OCI-LY1 (cell line): ENCODE measurements around the gene DHH.
A peak's percentile ranks its signal among the peaks of the same experiment; 100 is the strongest.

Experiments used
- H2AFZ ChIP-seq: fragments of 200-600 bp; sonication (generic), shearing (Covaris generic); 2 replicates; pipeline ENCODE4 v1.6.0; 2014; ENCODE audit warnings: antibody characterized with exemption, mild to moderate bottlenecking, low read length
- H3F3A ChIP-seq: fragments of 200-600 bp; sonication (generic), shearing (Covaris generic); 2 replicates; pipeline ENCODE4 v1.6.0; 2014; ENCODE audit warnings: mild to moderate bottlenecking, antibody characterized with exemption, low read length, moderate library complexity; ENCODE audit not compliant: insufficient read depth
- H3K27ac ChIP-seq: fragments of 200-600 bp; sonication (generic); 2 replicates; pipeline ENCODE4 v1.5.1; 2014; ENCODE audit warnings: low read length, mixed run types, mild to moderate bottlenecking, low read depth; ENCODE audit not compliant: poor library complexity, severe bottlenecking
- H3K27me3 ChIP-seq: fragments of 200-600 bp; sonication (generic); 2 replicates; pipeline ENCODE4 v1.6.0; 2014; ENCODE audit warnings: antibody characterized with exemption, mild to moderate bottlenecking, low read length, moderate library complexity; ENCODE audit not compliant: insufficient read depth
- H3K36me3 ChIP-seq: fragments of 200-600 bp; sonication (generic); 2 replicates; pipeline ENCODE4 v1.6.1; 2014; ENCODE audit warnings: mild to moderate bottlenecking, antibody characterized with exemption, low read length, moderate library complexity, mixed read lengths; ENCODE audit not compliant: insufficient read depth
- H3K4me1 ChIP-seq: fragments of 200-600 bp; sonication (generic); 2 replicates; pipeline ENCODE4 v1.5.1; 2014; ENCODE audit warnings: mild to moderate bottlenecking, low read length, moderate library complexity; ENCODE audit not compliant: insufficient read depth, severe bottlenecking
- H3K4me2 ChIP-seq: fragments of 200-600 bp; sonication (generic), shearing (Covaris generic); 2 replicates; pipeline ENCODE4 v1.6.1; 2014; ENCODE audit warnings: low read length
- H3K4me3 ChIP-seq: fragments of 200-600 bp; sonication (generic); 2 replicates; pipeline ENCODE4 v1.5.1; 2014; ENCODE audit warnings: low read length, low read depth, mild to moderate bottlenecking, mixed read lengths; ENCODE audit not compliant: poor library complexity, severe bottlenecking
- H3K79me2 ChIP-seq: fragments of 200-600 bp; shearing (Covaris generic); 2 replicates; pipeline ENCODE4 v1.6.1; 2016; ENCODE audit warnings: mixed run types, low read length, mixed read lengths; ENCODE audit not compliant: insufficient read depth
- H3K9ac ChIP-seq: fragments of 200-600 bp; sonication (generic), shearing (Covaris generic); 2 replicates; pipeline ENCODE4 v1.6.1; 2014; ENCODE audit warnings: mild to moderate bottlenecking, low read length, mixed read lengths
- H3K9me2 ChIP-seq: fragments of 200-600 bp; sonication (generic), shearing (Covaris generic); 2 replicates; pipeline ENCODE4 v1.6.1; 2014; ENCODE audit warnings: low read depth, mild to moderate bottlenecking, low read length, mixed read lengths
- H3K9me3 ChIP-seq: fragments of 200-600 bp; shearing (Covaris generic); 2 replicates; pipeline ENCODE4 v1.6.1; 2014; ENCODE audit warnings: low read length, mixed read lengths
- H4K20me1 ChIP-seq: fragments of 200-600 bp; sonication (generic), shearing (Covaris generic); 2 replicates; pipeline ENCODE4 v1.6.0; 2016; ENCODE audit warnings: mild to moderate bottlenecking, low read length; ENCODE audit not compliant: insufficient read depth
- CTCF ChIP-seq: fragments of 200-600 bp; sonication (generic), shearing (Covaris generic); IDR thresholded peaks from 2 replicates; pipeline ENCODE4 v1.5.1; 2017; ENCODE audit warnings: mild to moderate bottlenecking, antibody characterized with exemption, low read length, moderate library complexity, mixed read lengths
- EZH2 ChIP-seq: fragments of 200-600 bp; sonication (generic), shearing (Covaris generic); IDR thresholded peaks from 2 replicates; pipeline ENCODE4 v1.8.0; 2017; ENCODE audit warnings: borderline replicate concordance, mixed run types, mild to moderate bottlenecking, antibody characterized with exemption, low read length, moderate library complexity, mixed read lengths

The DHH gene

GRCh38 chr12:49126852-49127763 lies 32.5 kb upstream of the DHH start:
- H3K27me3 ChIP-seq: no peaks in the 10 kb centered on the region
- peaks cover 44% of the 10 kb centered on the region for H3K36me3 ChIP-seq
- H3K27ac ChIP-seq: no peak overlapping the region
- TF ChIP-seq CTCF: no peak
- no peak for TF ChIP-seq EZH2
- no peak overlapping the region for H2AFZ ChIP-seq
- no peaks in the 10 kb centered on the region for H3K9me3 ChIP-seq
- H3K9ac ChIP-seq: no peak overlapping the region
- no peaks in the 10 kb centered on the region for H4K20me1 ChIP-seq
- H3K4me2 ChIP-seq: no peak overlapping the region
- peaks cover 14% of the 10 kb centered on the region for H3K4me1 ChIP-seq
- H3K4me3 ChIP-seq: no peak overlapping the region
- H3K9me2 ChIP-seq: no peaks in the 10 kb centered on the region
- H3F3A ChIP-seq: peaks cover 22% of the 10 kb centered on the region
- H3K79me2 ChIP-seq: peaks cover 4% of the 10 kb centered on the region; the same call in 1 of the 2 replicates

GRCh38 chr12:49121047-49121696 lies 26.6 kb upstream of the DHH start:
- no peak overlapping the region for H2AFZ ChIP-seq

DNA sequence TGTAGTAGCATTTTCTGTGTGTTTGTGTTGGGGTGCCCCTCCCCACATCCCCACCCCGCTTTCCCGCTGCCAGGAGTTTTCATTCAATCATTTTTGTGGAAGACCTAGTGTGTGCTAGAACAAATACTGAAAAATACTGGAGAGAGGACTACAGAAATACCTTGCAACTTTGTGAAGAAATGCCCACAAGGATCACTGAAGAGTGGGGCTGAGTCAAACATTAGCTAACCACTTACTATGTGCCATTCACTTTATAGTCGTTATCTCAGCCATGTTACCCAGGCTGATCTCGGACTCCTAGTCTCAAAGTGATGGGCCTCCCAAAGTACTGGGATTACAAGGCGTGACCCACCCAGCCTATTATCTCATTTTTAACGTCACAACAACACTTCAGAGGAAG lies 16.6 kb upstream of the DHH start:
- Histone ChIP-seq H3K4me3 (peak overlapping the region; percentile 92), H3K4me1 (peaks cover 19% of the 10 kb centered on the region), H3K27me3 (no peaks in the 10 kb centered on the region), H3K9me3 (no peaks in the 10 kb centered on the region), H3K9ac (peak overlapping the region; percentile 61), H3K27ac (no peak overlapping the region), H3K36me3 (no peaks in the 10 kb centered on the region), H3K9me2 (no peaks in the 10 kb centered on the region), H2AFZ (peak overlapping the region; percentile 81), H3K79me2 (no peaks in the 10 kb centered on the region), H3F3A (no peaks in the 10 kb centered on the region), H4K20me1 (no peaks in the 10 kb centered on the region), H3K4me2 (peak overlapping the region; percentile 80)
- TF ChIP-seq CTCF: no peak
- TF ChIP-seq EZH2: no peak

More at GRCh38 chr12:49121047-49121696, 26.6 kb upstream of the DHH start:
- Histone ChIP-seq H3K4me2 (no peak overlapping the region), H3K4me3 (no peak overlapping the region), H3K27ac (no peak overlapping the region), H3K79me2 (no peaks in the 10 kb centered on the region), H3F3A (peaks cover 6% of the 10 kb centered on the region), H3K9ac (no peak overlapping the region), H3K9me3 (no peaks in the 10 kb centered on the region), H3K4me1 (no peaks in the 10 kb centered on the region), H4K20me1 (no peaks in the 10 kb centered on the region), H3K36me3 (no peaks in the 10 kb centered on the region), H3K27me3 (no peaks in the 10 kb centered on the region), H3K9me2 (no peaks in the 10 kb centered on the region)
- TF ChIP-seq EZH2 (no peak), CTCF (peak; percentile 20; the same call in 1 of the 2 replicates)
